Progenitor cell of endocrine pancreas (in vitro differentiated cells): ENCODE results near the gene ANXA3. TPM values are rescaled to one million over a fixed set of nuclear protein-coding genes. Genes with fewer than 3 reads are reported as not detected.

ENCODE experiments used
- DNase-seq: peaks from one replicate; pipeline ENCODE4 v3.0.0; 2021; ENCODE audit warnings: low spot score; ENCODE audit not compliant: unreplicated experiment
- H3K27ac Mint-ChIP-seq: 2 replicates; pipeline ENCODE4 v1.8.0; 2021; ENCODE audit warnings: mild to moderate bottlenecking, moderate library complexity, mixed read lengths
- H3K27me3 Mint-ChIP-seq: 2 replicates; pipeline ENCODE4 v1.8.0; 2021; ENCODE audit warnings: mixed read lengths
- H3K36me3 Mint-ChIP-seq: 2 replicates; pipeline ENCODE4 v1.8.0; 2022; ENCODE audit warnings: mixed read lengths; ENCODE audit not compliant: insufficient read depth
- H3K4me1 Mint-ChIP-seq: 2 replicates; pipeline ENCODE4 v1.8.0; 2021; ENCODE audit warnings: low read depth, mixed read lengths
- H3K4me3 Mint-ChIP-seq: 2 replicates; pipeline ENCODE4 v1.8.0; 2021; ENCODE audit warnings: low read depth, mild to moderate bottlenecking, moderate library complexity, mixed read lengths
- H3K9me3 Mint-ChIP-seq: 2 replicates; pipeline ENCODE4 v1.8.0; 2021; ENCODE audit warnings: low read depth, mixed read lengths
- total RNA-seq: library from RNA; stranded (reverse); gene quantifications from 2 replicates; pipeline ENCODE4 v1.2.1, GENCODE V29; 2021
- TF ChIP-seq, protein P1 (sequence below): fragments of 200-600 bp; sonication (generic); IDR thresholded peaks from one replicate; pipeline ENCODE4 v1.5.0; 2021; ENCODE audit warnings: antibody characterized with exemption, mild to moderate bottlenecking; ENCODE audit not compliant: unreplicated experiment

Gene ANXA3
- total RNA-seq, 1 donor from 2014 or later = 108 TPM

DNA sequence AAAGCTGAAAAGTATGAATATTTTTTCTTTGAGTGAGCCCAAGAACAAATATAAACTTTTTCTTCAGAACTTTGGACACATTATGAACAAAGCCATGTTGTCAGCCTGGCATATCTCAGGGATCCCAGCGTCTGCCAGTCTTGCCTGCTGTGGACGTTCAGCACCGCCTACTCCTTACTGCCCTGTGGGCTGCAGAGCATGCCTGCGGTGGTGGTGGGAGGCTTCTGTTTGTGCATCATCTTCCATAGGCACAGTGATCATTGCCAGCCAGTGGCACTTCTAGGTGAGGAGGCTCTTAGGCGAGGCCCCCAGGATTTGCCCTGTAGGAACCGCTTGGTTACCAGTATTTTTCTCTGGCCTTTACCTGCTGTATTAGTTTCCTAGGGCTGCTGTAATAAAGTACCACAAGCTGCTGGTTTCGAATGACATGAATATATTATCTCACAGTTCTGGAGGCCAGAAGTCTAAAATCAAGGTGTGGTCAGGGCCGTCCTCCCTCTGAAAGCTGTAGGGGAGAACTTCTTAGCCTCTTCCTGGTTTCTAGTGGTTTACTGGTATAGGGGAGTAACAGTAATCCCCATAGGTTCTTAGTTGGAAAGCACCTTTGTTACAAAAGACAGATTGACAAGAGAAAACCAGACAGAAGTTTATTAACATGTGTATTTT lies 15.4 kb downstream of the ANXA3 start:
- H3K36me3 Mint-ChIP-seq = peaks cover 18% of the 10 kb centered on the region
- no peak for DNase-seq
- no peaks in the 10 kb centered on the region for H3K9me3 Mint-ChIP-seq
- peak overlapping the region; percentile 94 for H3K27ac Mint-ChIP-seq
- TF ChIP-seq, protein P1, sequence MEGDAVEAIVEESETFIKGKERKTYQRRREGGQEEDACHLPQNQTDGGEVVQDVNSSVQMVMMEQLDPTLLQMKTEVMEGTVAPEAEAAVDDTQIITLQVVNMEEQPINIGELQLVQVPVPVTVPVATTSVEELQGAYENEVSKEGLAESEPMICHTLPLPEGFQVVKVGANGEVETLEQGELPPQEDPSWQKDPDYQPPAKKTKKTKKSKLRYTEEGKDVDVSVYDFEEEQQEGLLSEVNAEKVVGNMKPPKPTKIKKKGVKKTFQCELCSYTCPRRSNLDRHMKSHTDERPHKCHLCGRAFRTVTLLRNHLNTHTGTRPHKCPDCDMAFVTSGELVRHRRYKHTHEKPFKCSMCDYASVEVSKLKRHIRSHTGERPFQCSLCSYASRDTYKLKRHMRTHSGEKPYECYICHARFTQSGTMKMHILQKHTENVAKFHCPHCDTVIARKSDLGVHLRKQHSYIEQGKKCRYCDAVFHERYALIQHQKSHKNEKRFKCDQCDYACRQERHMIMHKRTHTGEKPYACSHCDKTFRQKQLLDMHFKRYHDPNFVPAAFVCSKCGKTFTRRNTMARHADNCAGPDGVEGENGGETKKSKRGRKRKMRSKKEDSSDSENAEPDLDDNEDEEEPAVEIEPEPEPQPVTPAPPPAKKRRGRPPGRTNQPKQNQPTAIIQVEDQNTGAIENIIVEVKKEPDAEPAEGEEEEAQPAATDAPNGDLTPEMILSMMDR = no peak
- no peaks in the 10 kb centered on the region for H3K27me3 Mint-ChIP-seq
- H3K4me3 Mint-ChIP-seq = no peak overlapping the region
- peaks cover 65% of the 10 kb centered on the region for H3K4me1 Mint-ChIP-seq

DNA sequence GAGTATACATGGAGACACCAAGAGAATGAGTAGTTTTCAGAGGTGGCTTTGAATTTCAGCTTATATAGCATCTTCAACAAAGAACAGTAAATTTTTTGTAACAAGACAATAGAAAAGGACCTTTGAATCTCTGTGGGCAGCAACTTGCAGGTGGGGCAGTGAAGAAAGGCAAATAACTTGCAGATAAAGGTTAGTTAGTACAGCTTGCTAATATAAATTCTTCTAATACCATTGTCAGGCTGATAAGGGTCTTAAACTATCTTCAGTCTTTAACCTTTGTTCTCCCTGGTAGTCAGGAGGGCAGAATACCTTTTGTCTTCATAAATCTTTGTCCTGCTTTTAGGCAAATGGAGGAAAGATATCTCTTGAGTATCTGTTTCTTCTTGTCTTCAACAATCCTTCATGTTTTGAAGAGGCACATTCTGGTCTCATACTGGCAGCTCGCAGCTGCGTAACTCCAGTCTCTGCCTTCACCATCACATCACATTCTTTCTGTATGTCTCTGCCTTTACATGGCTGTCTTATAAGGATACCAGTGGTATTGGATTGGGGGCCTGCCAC lies 16.0 kb downstream of the ANXA3 start:
- Mint-ChIP-seq H3K27me3 (no peaks in the 10 kb centered on the region), H3K9me3 (no peaks in the 10 kb centered on the region), H3K4me1 (peaks cover 58% of the 10 kb centered on the region), H3K4me3 (peak overlapping the region; percentile 5), H3K36me3 (peaks cover 21% of the 10 kb centered on the region), H3K27ac (peak overlapping the region; percentile 94)
- TF ChIP-seq, protein P1 = no peak
- DNase-seq = no peak

DNA sequence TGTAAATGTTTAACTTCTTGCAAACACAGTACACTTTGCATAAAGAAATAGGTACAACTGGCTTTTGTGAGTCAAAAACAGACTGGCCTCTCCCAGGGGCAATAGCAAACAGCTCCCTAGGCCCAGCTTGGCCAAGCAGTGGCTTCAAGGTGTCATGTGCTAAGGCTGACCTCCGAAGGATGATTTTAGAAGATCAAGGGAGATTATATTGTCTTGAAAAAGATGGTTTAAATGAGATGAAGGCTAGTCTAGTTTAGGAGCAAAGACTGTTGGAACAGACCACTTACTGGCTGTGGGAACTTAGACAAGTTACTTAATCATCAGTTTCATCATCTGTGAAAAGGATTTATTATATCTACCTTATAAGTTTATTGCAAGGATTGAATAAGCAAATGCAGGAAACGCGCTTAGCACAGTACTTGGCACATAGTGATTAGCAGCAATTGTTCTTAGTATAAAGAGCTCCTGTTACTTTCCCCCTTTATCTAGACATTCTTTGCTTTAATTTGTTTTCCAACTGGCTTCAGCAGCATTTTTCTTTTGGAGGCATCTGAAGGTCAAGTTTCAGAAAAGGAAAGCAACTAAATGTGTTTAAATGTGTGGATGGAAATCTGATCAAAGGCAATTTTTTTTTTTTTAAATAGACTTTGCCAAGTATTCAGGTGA lies 17.2 kb downstream of the ANXA3 start:
- TF ChIP-seq, protein P1 = no peak
- Mint-ChIP-seq H3K4me1 (peaks cover 52% of the 10 kb centered on the region), H3K27ac (peak overlapping the region; percentile 97), H3K4me3 (no peak overlapping the region), H3K27me3 (no peaks in the 10 kb centered on the region), H3K36me3 (peaks cover 25% of the 10 kb centered on the region), H3K9me3 (no peaks in the 10 kb centered on the region)
- DNase-seq = no peak

DNA sequence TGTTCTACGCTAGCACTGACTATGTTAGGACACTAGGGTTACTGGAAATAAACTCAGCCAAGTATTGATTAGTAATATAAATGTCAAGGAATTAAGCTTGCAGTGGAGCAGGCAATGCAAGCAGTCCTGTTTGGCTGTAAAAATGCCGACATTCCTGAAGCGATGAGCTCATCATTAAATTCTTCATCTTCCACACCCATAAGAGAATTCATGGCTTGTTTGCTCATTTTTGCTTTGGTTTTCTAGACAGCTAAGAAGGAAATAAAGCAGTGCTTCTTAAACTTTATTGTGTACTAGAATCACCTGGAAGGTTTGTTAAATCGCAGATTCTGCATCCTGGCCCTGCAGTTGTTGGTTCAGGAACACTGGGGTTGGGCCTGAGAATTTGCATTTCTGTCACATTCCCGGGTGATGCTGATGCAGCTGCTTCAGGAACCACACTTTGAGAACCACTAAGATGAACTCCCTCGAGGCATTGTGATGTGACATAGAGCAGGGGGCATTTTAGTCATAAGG lies 17.8 kb downstream of the ANXA3 start:
- no peak for DNase-seq
- no peaks in the 10 kb centered on the region for H3K27me3 Mint-ChIP-seq
- TF ChIP-seq, protein P1 = peak; percentile 33
- H3K9me3 Mint-ChIP-seq = no peaks in the 10 kb centered on the region
- H3K4me3 Mint-ChIP-seq = no peak overlapping the region
- peaks cover 48% of the 10 kb centered on the region for H3K4me1 Mint-ChIP-seq
- peaks cover 27% of the 10 kb centered on the region for H3K36me3 Mint-ChIP-seq
- H3K27ac Mint-ChIP-seq = peak overlapping the region; percentile 97

DNA sequence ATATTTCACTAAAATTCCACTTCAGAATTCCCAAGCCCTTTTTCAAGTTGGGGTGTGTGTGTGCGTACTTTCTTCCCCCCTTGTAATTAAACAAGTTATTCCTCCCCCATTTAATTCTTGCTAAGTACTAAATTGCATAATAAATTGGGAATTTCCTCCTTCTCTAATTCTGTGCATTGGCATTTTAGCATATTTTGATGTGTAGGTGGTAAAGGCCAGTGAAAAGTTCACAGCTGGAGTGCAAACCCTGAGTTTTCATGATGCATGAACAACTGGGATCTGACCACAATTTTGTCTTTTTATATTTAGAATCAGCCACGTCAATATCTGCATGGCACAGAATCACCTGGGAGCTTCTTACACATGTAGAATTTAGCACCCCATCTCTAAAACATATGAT lies 18.5 kb downstream of the ANXA3 start:
- peak overlapping the region; percentile 97 for H3K27ac Mint-ChIP-seq

More for the DNA sequence above, 18.5 kb downstream of the ANXA3 start:
- no peaks in the 10 kb centered on the region for H3K27me3 Mint-ChIP-seq
- no peaks in the 10 kb centered on the region for H3K9me3 Mint-ChIP-seq
- H3K36me3 Mint-ChIP-seq = peaks cover 25% of the 10 kb centered on the region
- no peak for DNase-seq
- TF ChIP-seq, protein P1 = no peak
- H3K4me3 Mint-ChIP-seq = no peak overlapping the region
- H3K4me1 Mint-ChIP-seq = peaks cover 43% of the 10 kb centered on the region
